CD14-positive monocyte (primary cell): ENCODE results near the gene HCN2. TPM values are rescaled to one million over a fixed set of nuclear protein-coding genes. Genes with fewer than 3 reads are reported as not detected.

Source experiments
- DNase-seq, 3 donors: peaks; one replicate each; pipeline ENCODE4 v3.0.0-alpha.2; 2011 to 2022
- H2AFZ ChIP-seq: 2 replicates; pipeline ENCODE4 v1.6.0; 2012; ENCODE audit warnings: mild to moderate bottlenecking, low read depth, low read length, inconsistent platforms; ENCODE audit not compliant: insufficient read depth, poor library complexity, severe bottlenecking
- H3K27ac ChIP-seq, 2 donors: 1 replicate in 1 of 2; 2 replicates in 1 of 2; pipeline ENCODE4 v1.5.1; 2012 to 2013; ENCODE audit warnings: low read length in 2 of 2, control low read depth in 1 of 2, inconsistent platforms in 1 of 2, low read depth in 1 of 2, mild to moderate bottlenecking in 1 of 2
- H3K27me3 ChIP-seq, 2 donors: one replicate each; pipeline versions ENCODE4 v1.6.0 to v1.6.1; 2011 to 2013; ENCODE audit warnings: low read length in 2 of 2; ENCODE audit not compliant: control insufficient read depth in 2 of 2, insufficient read depth in 2 of 2
- H3K36me3 ChIP-seq, 2 donors: replicated peaks in 1 of 2; 1 replicate in 1 of 2; 2 replicates in 1 of 2; pipeline versions ENCODE4 v1.5.1 to v1.6.1; 2012 to 2013; ENCODE audit warnings: low read length in 2 of 2, control low read depth in 1 of 2, inconsistent platforms in 1 of 2, mild to moderate bottlenecking in 1 of 2; ENCODE audit not compliant: insufficient read depth in 2 of 2, control insufficient read depth in 1 of 2
- H3K4me1 ChIP-seq, 2 donors: 1 replicate in 1 of 2; 2 replicates in 1 of 2; pipeline versions ENCODE4 v1.5.1 to v1.6.1; 2012 to 2013; ENCODE audit warnings: low read length in 2 of 2, control low read depth in 1 of 2, inconsistent platforms in 1 of 2, mild to moderate bottlenecking in 1 of 2, moderate library complexity in 1 of 2; ENCODE audit not compliant: insufficient read depth in 2 of 2, control insufficient read depth in 1 of 2
- H3K4me2 ChIP-seq: replicated peaks from 2 replicates; pipeline ENCODE3; 2012; ENCODE audit warnings: low read length, moderate library complexity, mild to moderate bottlenecking; ENCODE audit not compliant: poor library complexity, severe bottlenecking; ENCODE audit errors: extremely low read depth
- H3K4me3 ChIP-seq, 3 experiments: fragments of 200-600 bp in 1 of 3; sonication (generic) in 1 of 3; replicated peaks in 1 of 3; 1 replicate in 2 of 3; 2 replicates in 1 of 3; pipeline ENCODE4 v1.5.1; 2011 to 2013; ENCODE audit warnings: low read length in 3 of 3, mild to moderate bottlenecking in 3 of 3, control low read depth in 2 of 3, low read depth in 2 of 3, inconsistent platforms in 1 of 3, moderate library complexity in 1 of 3
- H3K79me2 ChIP-seq: 2 replicates; pipeline ENCODE4 v1.6.0; 2012; ENCODE audit warnings: mild to moderate bottlenecking, control low read depth, inconsistent platforms, low read length, moderate library complexity; ENCODE audit not compliant: insufficient read depth
- H3K9ac ChIP-seq: 2 replicates; pipeline ENCODE4 v1.6.0; 2017; ENCODE audit warnings: low read length, mild to moderate bottlenecking; ENCODE audit not compliant: insufficient read depth, poor library complexity, severe bottlenecking
- H3K9me3 ChIP-seq, 2 donors: replicated peaks in 1 of 2; 1 replicate in 1 of 2; 2 replicates in 1 of 2; pipeline versions ENCODE4 v1.5.1 to v1.6.1; 2012 to 2013; ENCODE audit warnings: low read length in 2 of 2, control low read depth in 1 of 2; ENCODE audit not compliant: control insufficient read depth in 1 of 2, insufficient read depth in 1 of 2
- H4K20me1 ChIP-seq: 2 replicates; pipeline ENCODE4 v1.6.0; 2012; ENCODE audit warnings: mild to moderate bottlenecking, low read length, control low read depth, moderate library complexity; ENCODE audit not compliant: insufficient read depth
- H3K27ac Mint-ChIP-seq, 7 donors: one replicate each; pipeline ENCODE4 v1.8.0; 2020; ENCODE audit warnings: mild to moderate bottlenecking in 7 of 7, mixed read lengths in 7 of 7, moderate library complexity in 6 of 7, inconsistent platforms in 2 of 7
- H3K27me3 Mint-ChIP-seq, 3 donors: one replicate each; pipeline ENCODE4 v1.8.0; 2021 to 2022; ENCODE audit warnings: low read depth in 3 of 3, mild to moderate bottlenecking in 3 of 3, mixed read lengths in 3 of 3, moderate library complexity in 3 of 3, inconsistent platforms in 1 of 3
- H3K36me3 Mint-ChIP-seq, 2 donors: one replicate each; pipeline ENCODE4 v1.8.0; 2020; ENCODE audit warnings: mixed read lengths in 2 of 2, inconsistent platforms in 1 of 2, mild to moderate bottlenecking in 1 of 2
- H3K4me1 Mint-ChIP-seq: one replicate; pipeline ENCODE4 v1.8.0; 2020; ENCODE audit warnings: mild to moderate bottlenecking, mixed read lengths
- H3K4me3 Mint-ChIP-seq, 2 donors: one replicate each; pipeline ENCODE4 v1.8.0; 2020; ENCODE audit warnings: mild to moderate bottlenecking in 2 of 2, mixed read lengths in 2 of 2, moderate library complexity in 1 of 2
- H3K9me3 Mint-ChIP-seq, 7 donors: one replicate each; pipeline ENCODE4 v1.8.0; 2020 to 2022; ENCODE audit warnings: mixed read lengths in 7 of 7, mild to moderate bottlenecking in 6 of 7, moderate library complexity in 6 of 7, inconsistent platforms in 2 of 7
- CTCF ChIP-seq: fragments of 200-600 bp; IDR thresholded peaks from one replicate; pipeline ENCODE4 v1.8.0; 2022; ENCODE audit warnings: antibody characterized with exemption, mild to moderate bottlenecking
- WGBS: methylation state at CpG from one replicate; pipeline ENCODE4 v1.1.5; 2013; ENCODE audit warnings: missing lambda C conversion rate; ENCODE audit not compliant: insufficient coverage; 5-methylcytosine and 5-hydroxymethylcytosine counted together
- intact Hi-C, 2 donors: fragments of 100-400 bp; cut with micrococcal nuclease; formaldehyde crosslinking; loops; one replicate each; pipeline versions ENCODE4 v1.15.0 to v1.15.1; 2023
- polyA plus RNA-seq, 3 donors: library from polyadenylated mRNA; depleted of rRNA in 1 of 3; unstranded in 2 of 3; stranded (reverse) in 1 of 3; fragments of 300-500 nt in 2 of 3; fragments of >200 nt in 1 of 3; fragmentation: Illumina TruSeq in 2 of 3; gene quantifications; 1 replicate in 2 of 3; 2 replicates in 1 of 3; pipeline ENCODE4 v1.2.3, GENCODE V29; 2012 to 2021

The HCN2 gene
- polyA plus RNA-seq, 3 donors, result 0.21 TPM; not detected in 2

- TF ChIP-seq CTCF, result no peak
- no peak within 1 kb of the TSS for H3K9ac ChIP-seq
- H3K4me3 ChIP-seq, result no peak within 1 kb of the TSS
- no peak for DNase-seq
- H3K36me3 ChIP-seq, result peaks cover 22 to 25% of the 10 kb centered on the region in 2 donors
- peaks cover 0 to 5% of the 10 kb centered on the region in 2 donors for H3K4me1 ChIP-seq
- no peaks in the 10 kb centered on the region for H3K27me3 ChIP-seq
- peaks cover 9 to 19% (median 15%) of the 10 kb centered on the region in 3 donors for H3K27me3 Mint-ChIP-seq
- no peaks in the 10 kb centered on the region for H3K9me3 Mint-ChIP-seq
- H3K36me3 Mint-ChIP-seq, result peaks cover 10 to 23% of the 10 kb centered on the region in 2 donors
- H3K27ac ChIP-seq, result no peak within 1 kb of the TSS
- H3K79me2 ChIP-seq, result no peaks in the 10 kb centered on the region
- H3K27ac Mint-ChIP-seq, result peak within 1 kb of the TSS in 1 of 7 donors; percentile 73
- H4K20me1 ChIP-seq, result peaks cover 9% of the 10 kb centered on the region
- no peak within 1 kb of the TSS for H2AFZ ChIP-seq
- H3K4me3 Mint-ChIP-seq, result peak within 1 kb of the TSS; percentile 26 to 37
- 77% methylated on average over 19 of the region's 31 CpGs for WGBS
- no peaks in the 10 kb centered on the region for H3K9me3 ChIP-seq
- H3K4me2 ChIP-seq, result no peak within 1 kb of the TSS
- intact Hi-C loops, result no loop called here
- H3K4me1 Mint-ChIP-seq, result peaks cover 11% of the 10 kb centered on the region
Observed at GRCh38 chr19:543910-544608, 45.6 kb upstream of the HCN2 start, which contains the start of gene GZMM. TSS of gene GZMM (plus strand) at chr19:544053. CDS start at chr19:544072, 19 bp downstream.

- TF ChIP-seq CTCF, result no peak
- H3K4me3 Mint-ChIP-seq, result no peak overlapping the region
- no peak overlapping the region for H3K4me2 ChIP-seq
- no peak overlapping the region for H3K4me3 ChIP-seq
- H3K36me3 Mint-ChIP-seq, result peaks cover 4 to 8% of the 10 kb centered on the region in 2 donors
- no peaks in the 10 kb centered on the region for H3K79me2 ChIP-seq
- no peak overlapping the region for H3K27ac Mint-ChIP-seq
- H3K27ac ChIP-seq, result no peak overlapping the region
- no peaks in the 10 kb centered on the region for H3K27me3 ChIP-seq
- intact Hi-C loops, result no loop called here
- WGBS, result 95% methylated on average over 14 of the region's 15 CpGs
- H3K36me3 ChIP-seq, result peaks cover 5 to 6% of the 10 kb centered on the region in 2 donors
- no peaks in the 10 kb centered on the region for H3K9me3 ChIP-seq
- H3K4me1 Mint-ChIP-seq, result peaks cover 17% of the 10 kb centered on the region
- H3K4me1 ChIP-seq, result peaks cover 0 to 11% of the 10 kb centered on the region in 2 donors
- H3K27me3 Mint-ChIP-seq, result peaks cover 9 to 22% (median 15%) of the 10 kb centered on the region in 3 donors
- no peak overlapping the region for H3K9ac ChIP-seq
- no peak overlapping the region for H2AFZ ChIP-seq
- DNase-seq, result no peak
- H3K9me3 Mint-ChIP-seq, result no peaks in the 10 kb centered on the region
- H4K20me1 ChIP-seq, result peaks cover 3% of the 10 kb centered on the region
Observed at GRCh38 chr19:547117-547516, 42.6 kb upstream of the HCN2 start.
